ENCODE data around the gene DDX23.
A peak's percentile ranks its signal among the peaks of the same experiment; 100 is the strongest.

Gene DDX23

GRCh38 chr12:48794870-48795269 lies 57.1 kb downstream of the DDX23 start:
- DNase-seq, result no peak

- DNase-seq, result no peak
These were observed 58.3 kb downstream of the DDX23 start for GRCh38 chr12:48793696-48794095.

- no peak for DNase-seq
These were observed 62.1 kb downstream of the DDX23 start for GRCh38 chr12:48789858-48790326.

- peak; percentile 82 for DNase-seq
These were observed 62.8 kb downstream of the DDX23 start, which contains the start of gene ADCY6 for GRCh38 chr12:48788854-48789775. Gene ADCY6 (minus strand): TSS chr12:48789089. CDS start chr12:48783434, 5,655 bp downstream.

- peak; percentile 45 for DNase-seq
These were observed 63.5 kb downstream of the DDX23 start for GRCh38 chr12:48788524-48788853.

GRCh38 chr12:48787791-48788523 lies 64.0 kb downstream of the DDX23 start:
- no peak for DNase-seq

- DNase-seq, result no peak
These were observed 65.1 kb downstream of the DDX23 start for GRCh38 chr12:48786591-48787544.

GRCh38 chr12:48783432-48783831 lies 68.5 kb downstream of the DDX23 start:
- no peak for DNase-seq

GRCh38 chr12:48782457-48783395 lies 69.2 kb downstream of the DDX23 start:
- no peak for DNase-seq

- DNase-seq, result no peak
These were observed 70.1 kb downstream of the DDX23 start for GRCh38 chr12:48781750-48782456.

GRCh38 chr12:48780381-48781025 lies 71.5 kb downstream of the DDX23 start:
- no peak for DNase-seq

GRCh38 chr12:48779869-48780268 lies 72.1 kb downstream of the DDX23 start:
- DNase-seq, result no peak

All from NCI-H146 (cell line).